Smooth muscle cell of the coronary artery (primary cell): ENCODE measurements around the gene ENTREP1. TPM values are rescaled to one million over a fixed set of nuclear protein-coding genes. Genes with fewer than 3 reads are reported as not detected.

Experiments
- total RNA-seq: library from RNA; depleted of rRNA; stranded (reverse); fragments of >200 nt; gene quantifications from 2 replicates; pipeline ENCODE4 v1.2.3, GENCODE V29; 2014; ENCODE audit warnings: low replicate concordance

The ENTREP1 gene, protein sequence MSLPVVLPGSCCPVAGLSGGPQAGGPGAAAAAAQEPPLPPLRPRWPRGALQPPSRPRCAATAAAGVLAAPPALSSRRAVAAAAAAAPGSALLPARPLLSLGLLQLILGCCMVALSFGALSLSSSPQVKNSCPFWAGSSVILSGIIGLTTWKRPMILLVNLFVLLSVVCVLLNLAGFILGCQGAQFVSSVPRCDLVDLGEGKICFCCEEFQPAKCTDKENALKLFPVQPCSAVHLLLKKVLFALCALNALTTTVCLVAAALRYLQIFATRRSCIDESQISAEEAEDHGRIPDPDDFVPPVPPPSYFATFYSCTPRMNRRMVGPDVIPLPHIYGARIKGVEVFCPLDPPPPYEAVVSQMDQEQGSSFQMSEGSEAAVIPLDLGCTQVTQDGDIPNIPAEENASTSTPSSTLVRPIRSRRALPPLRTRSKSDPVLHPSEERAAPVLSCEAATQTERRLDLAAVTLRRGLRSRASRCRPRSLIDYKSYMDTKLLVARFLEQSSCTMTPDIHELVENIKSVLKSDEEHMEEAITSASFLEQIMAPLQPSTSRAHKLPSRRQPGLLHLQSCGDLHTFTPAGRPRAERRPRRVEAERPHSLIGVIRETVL
- under 0.01 and 0.23 TPM in 2 replicates for total RNA-seq

GRCh38 chr9:69324549-69325401, at the start of gene ENTREP1:
TSS of gene ENTREP1 (plus strand) at chr9:69325215. CDS start at chr9:69325310, 95 bp downstream.

Other genes with a start within 250 kb of the ENTREP1 start
- gene TJP2, start 150.9 kb upstream of the ENTREP1 start, total RNA-seq, result 37.8 and 42.7 TPM in 2 replicates